Eye (tissue), 1 donor: ENCODE data around the gene CELSR1.
"Not testable (repeated sequence)": the region's sequence is repeated elsewhere in the genome, so short reads cannot be mapped to it uniquely, and the experiment has no call there.

Source experiments
- DNase-seq: peaks from one replicate; pipeline ENCODE4 v3.0.0-alpha.2; 2015

Gene CELSR1

DNA sequence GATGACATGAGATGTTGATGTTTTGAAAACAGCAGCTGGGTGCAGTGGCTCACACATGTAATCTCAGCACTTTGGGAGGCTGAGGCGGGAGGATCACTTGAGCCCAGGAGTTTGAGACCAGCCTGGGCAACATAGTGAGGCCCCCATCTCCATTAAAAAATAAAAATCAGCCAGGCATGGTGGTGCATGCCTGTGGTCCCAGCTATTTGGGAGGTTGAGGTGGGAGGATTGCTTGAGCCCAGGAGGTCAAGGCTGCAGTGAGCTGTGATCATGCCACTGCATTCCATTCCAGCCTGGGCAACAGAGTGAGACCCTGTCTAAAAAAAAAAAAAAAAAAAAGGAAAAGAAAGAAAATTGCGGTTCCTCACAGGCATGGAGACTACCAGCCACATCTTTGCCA, 224.6 kb downstream of the CELSR1 start:
- DNase-seq, result not testable (repeated sequence)

DNA sequence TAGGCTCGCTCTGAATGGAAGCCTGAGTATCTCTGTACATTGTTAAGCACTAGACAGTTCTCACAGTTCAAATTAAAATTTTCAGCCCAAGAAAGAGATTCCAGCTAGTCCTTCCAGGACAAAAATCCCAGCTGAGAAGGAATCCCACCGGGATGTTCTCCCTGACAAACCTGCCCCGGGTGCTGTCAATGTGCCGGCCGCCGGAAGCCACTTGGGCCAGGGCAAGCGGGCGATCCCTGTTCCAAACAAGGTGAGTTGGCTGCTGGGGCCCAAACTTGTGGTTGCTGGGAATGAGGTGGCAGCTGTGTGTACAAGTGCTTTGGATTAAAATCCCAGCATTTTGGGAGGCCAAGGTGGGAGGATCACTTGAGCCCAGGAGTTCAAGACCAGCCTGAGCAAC, 225.4 kb downstream of the CELSR1 start:
- DNase-seq, result no peak
